Spleen (tissue), 7 donors: ENCODE results near the gene SLC22A23.

Source experiments
- POLR2A ChIP-seq, 3 donors: fragments of 450-650 bp; IDR thresholded peaks; one replicate each; pipeline ENCODE4 v1.5.1; 2017; ENCODE audit warnings: antibody characterized with exemption in 3 of 3, mild to moderate bottlenecking in 1 of 3
- POLR2AphosphoS5 ChIP-seq, 3 donors: sonication (generic); formaldehyde crosslinking; IDR thresholded peaks; one replicate each; pipeline ENCODE4 v1.5.1; 2017; ENCODE audit warnings: antibody characterized with exemption in 3 of 3
- TF ChIP-seq, protein P1 (sequence below), 11 experiments: fragments of 200-600 bp in 7 of 11; fragments of 450-650 bp in 4 of 11; sonication (generic) in 4 of 11; IDR thresholded peaks in 8 of 11; conservative IDR thresholded peaks in 3 of 11; 1 replicate in 7 of 11; 2 replicates in 4 of 11; pipeline versions ENCODE4 v1.4.0 to v1.8.0; 2016 to 2021; ENCODE audit warnings: antibody characterized with exemption in 11 of 11, inconsistent platforms in 4 of 11, mild to moderate bottlenecking in 1 of 11
- donor health status: DM: no; HTN: no; CAD: no; lungs with moderate emphysema.
- donor health status: DM: no; HTN: no; CAD: no.
- donor health status: DM: no; HTN: no; CAD: no.

- TF ChIP-seq, protein P1, sequence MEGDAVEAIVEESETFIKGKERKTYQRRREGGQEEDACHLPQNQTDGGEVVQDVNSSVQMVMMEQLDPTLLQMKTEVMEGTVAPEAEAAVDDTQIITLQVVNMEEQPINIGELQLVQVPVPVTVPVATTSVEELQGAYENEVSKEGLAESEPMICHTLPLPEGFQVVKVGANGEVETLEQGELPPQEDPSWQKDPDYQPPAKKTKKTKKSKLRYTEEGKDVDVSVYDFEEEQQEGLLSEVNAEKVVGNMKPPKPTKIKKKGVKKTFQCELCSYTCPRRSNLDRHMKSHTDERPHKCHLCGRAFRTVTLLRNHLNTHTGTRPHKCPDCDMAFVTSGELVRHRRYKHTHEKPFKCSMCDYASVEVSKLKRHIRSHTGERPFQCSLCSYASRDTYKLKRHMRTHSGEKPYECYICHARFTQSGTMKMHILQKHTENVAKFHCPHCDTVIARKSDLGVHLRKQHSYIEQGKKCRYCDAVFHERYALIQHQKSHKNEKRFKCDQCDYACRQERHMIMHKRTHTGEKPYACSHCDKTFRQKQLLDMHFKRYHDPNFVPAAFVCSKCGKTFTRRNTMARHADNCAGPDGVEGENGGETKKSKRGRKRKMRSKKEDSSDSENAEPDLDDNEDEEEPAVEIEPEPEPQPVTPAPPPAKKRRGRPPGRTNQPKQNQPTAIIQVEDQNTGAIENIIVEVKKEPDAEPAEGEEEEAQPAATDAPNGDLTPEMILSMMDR (IDR thresholded peaks at IDR 0.05 in 8 of 11, conservative IDR thresholded peaks at IDR 0.05 in 3 of 11): no peak
- TF ChIP-seq POLR2AphosphoS5 (IDR thresholded peaks at IDR 0.05) (no peak), POLR2A (IDR thresholded peaks at IDR 0.05) (no peak)
These were observed 11.1 kb upstream of the SLC22A23 start for GRCh38 chr6:3467996-3468395.
